ENCODE measurements around the gene PGK1. TPM values are rescaled to one million over a fixed set of nuclear protein-coding genes. Genes with fewer than 3 reads are reported as not detected.
A peak's percentile ranks its signal among the peaks of the same experiment; 100 is the strongest.

Gene PGK1
- total RNA-seq, 1 experiment from 2014 or later = 663 TPM

- DNase-seq = no peak
- Histone ChIP-seq H3K4me3 (ENCODE audit: low read length) (peak overlapping the region; percentile 88), H3K9me2 (replicated peaks; ENCODE audit: low read length) (no peaks in the 10 kb centered on the region), H3K4me2 (ENCODE audit: low read length) (peak overlapping the region; percentile 99), H3F3A (ENCODE audit: low read length, unreplicated experiment) (no peaks in the 10 kb centered on the region), H3K27ac (ENCODE audit: low read length) (no peak overlapping the region), H3K9me3 (ENCODE audit: low read length) (no peaks in the 10 kb centered on the region), H3K4me1 (ENCODE audit: insufficient read depth, low read length) (peaks cover 34% of the 10 kb centered on the region), H3K79me2 (ENCODE audit: low read length) (peaks cover 75% of the 10 kb centered on the region), H4K20me1 (ENCODE audit: low read length) (peaks cover 59% of the 10 kb centered on the region), H3K36me3 (ENCODE audit: low read depth, low read length) (peaks cover 61% of the 10 kb centered on the region), H3K27me3 (ENCODE audit: low read length) (no peaks in the 10 kb centered on the region), H3K9ac (ENCODE audit: low read length) (peak overlapping the region; percentile 96; the same call in 1 of the 2 replicates), H2AFZ (ENCODE audit: low read length) (no peak overlapping the region)
- CTCF ChIA-PET = no interaction called here
- TF ChIP-seq EZH2phosphoT487 (IDR thresholded peaks at IDR 0.05; ENCODE audit: borderline replicate concordance, low read length) (no peak), CTCF (conservative IDR thresholded peaks at IDR 0.05; ENCODE audit: low read depth, low read length) (no peak), EZH2 (IDR thresholded peaks at IDR 0.05; ENCODE audit: low read length, unreplicated experiment) (no peak)
- ATAC-seq = no peak
- POLR2A ChIA-PET (ENCODE audit: unreplicated experiment) = no interaction called here
- BruUV-seq (replicated peaks) = no TSS peak
- intact Hi-C loops (cut with micrococcal nuclease) = no loop called here
Observed at GRCh38 chrX:78106651-78106986, 2.6 kb downstream of the PGK1 start.

DNA sequence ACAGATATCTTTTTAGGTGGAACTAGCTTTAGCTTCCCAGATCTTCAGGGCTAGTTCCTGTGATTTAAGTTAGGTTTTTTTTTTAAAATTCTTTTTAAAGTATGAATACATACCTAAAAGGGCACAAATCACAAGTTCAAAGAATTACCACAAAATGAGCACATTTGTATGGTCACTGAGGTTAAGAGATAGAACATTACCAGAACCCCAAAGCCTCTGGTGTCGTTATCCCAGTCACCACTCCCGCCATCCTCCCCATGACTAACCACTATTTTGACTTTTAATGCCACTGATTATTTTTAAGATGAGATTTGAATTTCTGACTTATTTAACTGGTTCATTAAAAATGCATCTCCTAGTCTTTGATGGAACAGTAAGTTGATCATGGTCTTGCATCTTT is 5.4 kb downstream of the PGK1 start:
- POLR2A ChIA-PET (ENCODE audit: unreplicated experiment) = no interaction called here
- CTCF ChIA-PET = no interaction called here
- Histone ChIP-seq H3K79me2 (ENCODE audit: low read length) (peaks cover 99% of the 10 kb centered on the region), H3K4me2 (ENCODE audit: low read length) (peak overlapping the region; percentile 99), H3K4me3 (ENCODE audit: low read length) (peak overlapping the region; percentile 88; the same call in 1 of the 2 replicates), H3K9me3 (ENCODE audit: low read length) (no peaks in the 10 kb centered on the region), H3K27ac (ENCODE audit: low read length) (no peak overlapping the region), H3K9me2 (replicated peaks; ENCODE audit: low read length) (no peaks in the 10 kb centered on the region), H3K9ac (ENCODE audit: low read length) (no peak overlapping the region), H3F3A (ENCODE audit: low read length, unreplicated experiment) (no peaks in the 10 kb centered on the region), H3K4me1 (ENCODE audit: insufficient read depth, low read length) (peaks cover 34% of the 10 kb centered on the region), H3K27me3 (ENCODE audit: low read length) (no peaks in the 10 kb centered on the region), H3K36me3 (ENCODE audit: low read depth, low read length) (peaks cover 86% of the 10 kb centered on the region), H2AFZ (ENCODE audit: low read length) (no peak overlapping the region), H4K20me1 (ENCODE audit: low read length) (peaks cover 87% of the 10 kb centered on the region)
- DNase-seq (no peak), ATAC-seq (no peak)
- TF ChIP-seq EZH2 (IDR thresholded peaks at IDR 0.05; ENCODE audit: low read length, unreplicated experiment) (no peak), CTCF (conservative IDR thresholded peaks at IDR 0.05; ENCODE audit: low read depth, low read length) (no peak), EZH2phosphoT487 (IDR thresholded peaks at IDR 0.05; ENCODE audit: borderline replicate concordance, low read length) (no peak)
- no TSS peak for BruUV-seq (replicated peaks)
- intact Hi-C loops (cut with micrococcal nuclease) = no loop called here

- no TSS peak for BruUV-seq (replicated peaks)
- Histone ChIP-seq H3K36me3 (ENCODE audit: low read depth, low read length) (peaks cover 91% of the 10 kb centered on the region), H3K4me2 (ENCODE audit: low read length) (no peak overlapping the region), H3K9me3 (ENCODE audit: low read length) (no peaks in the 10 kb centered on the region), H3K27ac (ENCODE audit: low read length) (no peak overlapping the region), H2AFZ (ENCODE audit: low read length) (no peak overlapping the region), H3K4me1 (ENCODE audit: insufficient read depth, low read length) (peaks cover 29% of the 10 kb centered on the region), H3K9ac (ENCODE audit: low read length) (no peak overlapping the region), H3K79me2 (ENCODE audit: low read length) (peaks cover 99% of the 10 kb centered on the region), H3F3A (ENCODE audit: low read length, unreplicated experiment) (no peaks in the 10 kb centered on the region), H3K27me3 (ENCODE audit: low read length) (no peaks in the 10 kb centered on the region), H3K4me3 (ENCODE audit: low read length) (no peak overlapping the region), H3K9me2 (replicated peaks; ENCODE audit: low read length) (no peaks in the 10 kb centered on the region), H4K20me1 (ENCODE audit: low read length) (peaks cover 85% of the 10 kb centered on the region)
- ATAC-seq = peak; percentile 59
- TF ChIP-seq CTCF (conservative IDR thresholded peaks at IDR 0.05; ENCODE audit: low read depth, low read length) (no peak), EZH2 (IDR thresholded peaks at IDR 0.05; ENCODE audit: low read length, unreplicated experiment) (no peak), EZH2phosphoT487 (IDR thresholded peaks at IDR 0.05; ENCODE audit: borderline replicate concordance, low read length) (no peak)
- intact Hi-C loops (cut with micrococcal nuclease) = no loop called here
- DNase-seq = no peak
- ChIA-PET POLR2A (ENCODE audit: unreplicated experiment) (no interaction called here), CTCF (no interaction called here)
Observed at GRCh38 chrX:78111140-78111931, 7.3 kb downstream of the PGK1 start.
